Measurements from ENCODE around the gene MRPS27. TPM values are rescaled to one million over a fixed set of nuclear protein-coding genes. Genes with fewer than 3 reads are reported as not detected.

The MRPS27 gene
- total and polyA plus RNA-seq, 9 donors, result 37.0 to 46.6 (median 41.9) TPM

DNA sequence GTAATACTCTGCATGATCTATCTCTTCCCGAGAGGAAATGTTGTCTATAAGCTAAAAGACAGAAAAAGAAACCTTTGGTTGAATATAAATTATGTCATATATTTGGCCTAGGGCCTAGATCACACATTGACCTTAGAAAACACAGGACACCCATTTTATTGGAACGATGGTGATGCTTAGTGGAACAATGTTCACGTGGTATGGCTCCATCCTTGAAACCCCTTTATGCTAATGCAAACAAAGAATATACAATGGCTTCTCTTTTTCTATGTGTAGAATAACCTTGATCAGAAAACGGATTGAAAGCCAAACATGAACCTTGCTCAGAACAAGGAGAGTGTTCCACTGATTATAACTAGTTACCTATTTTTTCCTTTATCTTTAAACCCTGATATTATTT is 24.5 kb downstream of the MRPS27 start:
- no CpG with 5 or more reads among the region's 4 CpGs for WGBS (ENCODE audit: insufficient coverage)
- H3K36me3 ChIP-seq (ENCODE audit: control insufficient read depth, insufficient read depth, low read length), result peaks cover 7% of the 10 kb centered on the region
- H3K4me3 ChIP-seq (ENCODE audit: low read length), result no peak overlapping the region
- no peaks in the 10 kb centered on the region for H3K4me1 ChIP-seq (ENCODE audit: control insufficient read depth, insufficient read depth, low read length)
- H3K27me3 ChIP-seq (ENCODE audit: control insufficient read depth, insufficient read depth, low read length), result no peaks in the 10 kb centered on the region
- DNase-seq, result no peak
- no peak overlapping the region for H3K27ac ChIP-seq (ENCODE audit: low read length)
- H3K9me3 ChIP-seq (replicated peaks; ENCODE audit: control insufficient read depth, low read depth, low read length), result no peaks in the 10 kb centered on the region

DNA sequence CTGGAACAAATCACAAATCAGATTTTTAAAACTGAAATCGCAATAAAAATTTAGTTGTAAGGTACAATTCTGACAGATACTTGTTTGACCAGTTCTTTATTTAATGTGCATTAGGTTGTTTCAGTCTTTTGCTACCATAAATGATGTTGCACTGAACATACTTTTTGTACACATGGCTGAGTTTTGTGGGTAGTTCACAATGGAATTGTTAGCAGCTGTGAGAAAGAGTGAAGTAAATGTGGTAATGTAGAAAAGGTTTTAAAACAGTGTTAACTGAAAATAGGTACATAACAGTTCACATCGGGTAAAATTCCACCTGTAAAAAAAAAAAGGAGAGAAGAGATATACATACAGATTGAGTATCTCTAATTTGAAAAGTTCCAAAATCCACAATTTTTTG is 25.6 kb downstream of the MRPS27 start:
- no CpG with 5 or more reads among the region's 2 CpGs for WGBS (ENCODE audit: insufficient coverage)
- Histone ChIP-seq H3K36me3 (ENCODE audit: control insufficient read depth, insufficient read depth, low read length) (peaks cover 7% of the 10 kb centered on the region), H3K4me3 (ENCODE audit: low read length) (no peak overlapping the region), H3K4me1 (ENCODE audit: control insufficient read depth, insufficient read depth, low read length) (no peaks in the 10 kb centered on the region), H3K27me3 (ENCODE audit: control insufficient read depth, insufficient read depth, low read length) (no peaks in the 10 kb centered on the region), H3K27ac (ENCODE audit: low read length) (no peak overlapping the region), H3K9me3 (replicated peaks; ENCODE audit: control insufficient read depth, low read depth, low read length) (no peaks in the 10 kb centered on the region)
- no peak for DNase-seq

DNA sequence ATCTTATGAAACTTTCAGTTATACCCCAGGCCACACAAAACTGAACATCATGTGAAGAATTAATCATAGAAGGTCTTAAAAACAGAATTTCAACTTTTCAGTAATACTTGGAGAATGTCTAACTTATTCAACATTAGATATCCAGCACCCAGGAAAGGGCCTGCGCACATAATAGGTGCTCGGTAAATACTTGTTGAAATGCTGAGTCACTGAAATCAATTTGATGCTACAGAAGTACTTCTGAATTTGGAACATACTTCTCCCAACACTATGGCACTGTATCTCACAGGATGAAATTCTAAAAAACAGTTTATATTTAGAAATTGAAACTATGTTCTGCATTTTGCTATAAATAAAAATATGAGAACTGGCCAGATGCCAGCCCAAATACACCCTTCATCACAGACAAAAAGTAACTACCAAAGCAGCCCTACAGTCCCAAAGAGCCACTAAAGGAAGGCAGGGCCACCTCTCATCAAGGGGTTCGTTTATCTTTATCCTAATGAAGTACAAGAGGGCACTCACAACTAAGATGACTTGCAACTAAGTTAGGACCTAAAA is 26.5 kb downstream of the MRPS27 start:
- no peak for DNase-seq
- Histone ChIP-seq H3K9me3 (replicated peaks; ENCODE audit: control insufficient read depth, low read depth, low read length) (no peaks in the 10 kb centered on the region), H3K4me3 (ENCODE audit: low read length) (no peak overlapping the region), H3K27ac (ENCODE audit: low read length) (no peak overlapping the region), H3K36me3 (ENCODE audit: control insufficient read depth, insufficient read depth, low read length) (peaks cover 5% of the 10 kb centered on the region), H3K27me3 (ENCODE audit: control insufficient read depth, insufficient read depth, low read length) (no peaks in the 10 kb centered on the region), H3K4me1 (ENCODE audit: control insufficient read depth, insufficient read depth, low read length) (no peaks in the 10 kb centered on the region)
- no CpG with 5 or more reads among the region's 3 CpGs for WGBS (ENCODE audit: insufficient coverage)

DNA sequence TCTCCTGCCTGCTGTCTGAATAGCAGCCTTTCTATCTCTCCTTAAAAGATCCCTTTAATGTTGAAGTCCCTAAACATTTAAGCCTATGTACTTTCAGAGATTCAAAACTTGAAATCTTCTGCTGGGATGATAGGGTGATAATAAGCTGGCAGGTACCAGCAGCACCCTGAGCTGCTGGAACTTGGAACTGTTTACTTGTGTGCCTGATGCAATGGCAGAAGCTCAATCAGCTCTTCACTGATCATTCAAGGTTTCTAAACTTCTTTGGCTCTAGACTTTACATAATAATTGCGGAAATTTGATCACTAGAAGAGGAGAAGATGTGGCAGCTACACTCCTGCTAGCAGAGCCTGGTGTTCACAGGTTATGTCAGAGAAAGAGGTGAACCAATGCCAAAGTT is 27.6 kb downstream of the MRPS27 start:
- no peak for DNase-seq
- no CpG with 5 or more reads among the region's 1 CpG for WGBS (ENCODE audit: insufficient coverage)
- Histone ChIP-seq H3K9me3 (replicated peaks; ENCODE audit: control insufficient read depth, low read depth, low read length) (no peaks in the 10 kb centered on the region), H3K27ac (ENCODE audit: low read length) (no peak overlapping the region), H3K36me3 (ENCODE audit: control insufficient read depth, insufficient read depth, low read length) (peaks cover 7% of the 10 kb centered on the region), H3K4me3 (ENCODE audit: low read length) (no peak overlapping the region), H3K4me1 (ENCODE audit: control insufficient read depth, insufficient read depth, low read length) (no peaks in the 10 kb centered on the region), H3K27me3 (ENCODE audit: control insufficient read depth, insufficient read depth, low read length) (no peaks in the 10 kb centered on the region)

DNA sequence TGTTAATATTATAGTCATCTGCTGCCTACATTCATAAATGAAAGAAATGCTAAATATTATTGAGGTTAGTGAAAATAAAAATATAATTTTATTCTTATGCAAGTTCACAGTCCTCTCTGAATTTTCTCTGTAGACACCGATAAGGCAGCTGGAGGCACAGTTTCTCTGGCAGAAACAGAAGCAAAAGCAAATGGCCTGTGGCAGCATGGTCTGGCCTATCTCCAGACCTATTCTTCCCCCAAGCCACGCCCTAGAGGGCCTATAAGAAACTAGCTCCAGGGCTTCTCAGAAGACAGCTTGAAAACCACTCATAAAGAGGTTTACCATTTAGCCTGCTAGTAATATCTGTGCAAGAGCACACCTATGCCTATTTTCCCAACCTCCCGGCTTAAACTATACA is 28.4 kb downstream of the MRPS27 start:
- H3K4me3 ChIP-seq (ENCODE audit: low read length), result no peak overlapping the region

DNA sequence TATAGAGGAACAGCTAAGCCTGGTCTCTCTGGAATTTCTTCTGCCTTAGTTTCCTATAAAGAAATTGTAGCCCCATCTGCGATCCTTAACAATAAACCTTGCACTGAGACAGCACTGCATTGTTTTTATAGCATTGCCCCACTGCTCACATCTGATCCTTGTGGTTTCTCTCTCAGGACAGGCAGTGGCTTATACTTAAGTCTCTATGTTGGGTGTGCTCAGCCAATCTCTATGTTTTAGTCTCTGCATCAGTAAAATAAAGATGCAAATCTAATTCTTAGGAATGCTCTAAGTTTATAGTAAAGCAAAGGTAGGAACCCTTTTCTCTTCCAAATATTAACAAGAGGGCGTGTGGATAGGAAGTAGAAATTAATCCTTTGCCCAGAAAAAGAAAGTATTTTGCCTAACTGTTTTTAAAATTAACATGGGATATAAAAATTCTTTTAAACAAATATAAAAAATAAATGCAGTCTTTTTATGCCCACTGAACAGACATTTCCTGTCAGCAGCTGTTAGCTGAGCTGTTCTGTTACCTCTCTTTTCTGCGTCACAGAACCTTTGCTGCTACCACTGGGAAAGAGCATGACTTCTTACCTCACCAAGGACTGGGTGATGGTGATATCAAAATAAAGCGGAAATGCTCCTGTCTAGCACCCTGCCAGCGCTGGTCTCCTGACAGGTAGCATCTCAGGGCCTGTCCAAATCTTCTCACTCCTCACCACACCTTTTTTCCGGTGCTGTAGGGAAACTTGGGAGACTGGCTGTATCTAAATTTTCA is 29.5 kb downstream of the MRPS27 start:
- no CpG with 5 or more reads among the region's 6 CpGs for WGBS (ENCODE audit: insufficient coverage)
- Histone ChIP-seq H3K36me3 (ENCODE audit: control insufficient read depth, insufficient read depth, low read length) (peaks cover 6% of the 10 kb centered on the region), H3K4me1 (ENCODE audit: control insufficient read depth, insufficient read depth, low read length) (no peaks in the 10 kb centered on the region), H3K27ac (ENCODE audit: low read length) (no peak overlapping the region), H3K9me3 (replicated peaks; ENCODE audit: control insufficient read depth, low read depth, low read length) (no peaks in the 10 kb centered on the region), H3K4me3 (ENCODE audit: low read length) (no peak overlapping the region), H3K27me3 (ENCODE audit: control insufficient read depth, insufficient read depth, low read length) (no peaks in the 10 kb centered on the region)
- DNase-seq, result no peak

More for the DNA sequence above, 28.4 kb downstream of the MRPS27 start:
- no peaks in the 10 kb centered on the region for H3K4me1 ChIP-seq (ENCODE audit: control insufficient read depth, insufficient read depth, low read length)
- H3K27me3 ChIP-seq (ENCODE audit: control insufficient read depth, insufficient read depth, low read length), result no peaks in the 10 kb centered on the region
- WGBS (ENCODE audit: insufficient coverage), result 90% methylated on average over 2 of the region's 3 CpGs
- H3K36me3 ChIP-seq (ENCODE audit: control insufficient read depth, insufficient read depth, low read length), result peaks cover 7% of the 10 kb centered on the region
- H3K27ac ChIP-seq (ENCODE audit: low read length), result no peak overlapping the region
- DNase-seq, result no peak
- no peaks in the 10 kb centered on the region for H3K9me3 ChIP-seq (replicated peaks; ENCODE audit: control insufficient read depth, low read depth, low read length)

DNA sequence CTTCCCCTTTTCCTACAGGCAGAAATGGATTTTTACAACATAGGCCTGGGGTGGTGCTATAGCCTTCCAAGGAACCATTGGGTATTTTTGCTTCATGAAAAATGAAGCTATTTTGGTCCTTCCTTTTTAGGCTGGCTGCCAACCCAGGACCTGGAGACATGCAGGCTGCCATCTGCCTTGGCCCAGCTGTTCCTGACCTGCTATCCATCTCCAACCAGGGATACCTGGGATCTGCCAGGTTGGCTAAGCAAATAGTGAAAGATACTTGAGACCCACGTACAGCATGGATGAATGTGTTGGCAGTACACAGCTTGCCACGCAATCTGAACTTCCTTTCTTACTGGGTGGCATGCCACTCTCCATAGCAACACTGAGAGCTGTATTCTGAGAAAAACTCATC is 31.1 kb downstream of the MRPS27 start:
- no peaks in the 10 kb centered on the region for H3K9me3 ChIP-seq (replicated peaks; ENCODE audit: control insufficient read depth, low read depth, low read length)
- no peak overlapping the region for H3K4me3 ChIP-seq (ENCODE audit: low read length)
- peak; percentile 63 for DNase-seq
- H3K27me3 ChIP-seq (ENCODE audit: control insufficient read depth, insufficient read depth, low read length), result no peaks in the 10 kb centered on the region
- H3K4me1 ChIP-seq (ENCODE audit: control insufficient read depth, insufficient read depth, low read length), result no peaks in the 10 kb centered on the region
- no CpG with 5 or more reads among the region's 2 CpGs for WGBS (ENCODE audit: insufficient coverage)
- H3K36me3 ChIP-seq (ENCODE audit: control insufficient read depth, insufficient read depth, low read length), result peaks cover 5% of the 10 kb centered on the region
- H3K27ac ChIP-seq (ENCODE audit: low read length), result no peak overlapping the region

DNA sequence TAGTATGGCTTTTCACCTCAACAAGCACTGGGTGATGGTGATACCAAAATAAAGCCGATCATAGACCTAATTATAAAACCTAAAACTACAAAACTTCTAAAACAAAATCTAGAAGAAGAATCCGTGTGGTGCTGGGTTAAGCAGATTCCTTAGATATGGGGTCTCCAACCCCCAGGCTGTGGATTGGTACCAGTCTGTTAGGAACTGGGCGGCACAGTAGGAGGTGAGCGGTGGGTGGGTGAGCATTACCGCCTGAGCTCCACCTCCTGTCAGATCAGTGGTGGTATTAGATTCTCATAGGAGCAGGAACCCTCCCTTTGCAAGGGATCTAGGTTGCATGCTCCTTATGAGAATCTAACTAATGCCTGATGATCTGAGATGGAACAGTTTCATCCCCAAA is 33.2 kb downstream of the MRPS27 start:
- H3K9me3 ChIP-seq (replicated peaks; ENCODE audit: control insufficient read depth, low read depth, low read length), result no peaks in the 10 kb centered on the region
- no peak for DNase-seq
- WGBS (ENCODE audit: insufficient coverage), result no CpG with 5 or more reads among the region's 5 CpGs
- H3K27me3 ChIP-seq (ENCODE audit: control insufficient read depth, insufficient read depth, low read length), result no peaks in the 10 kb centered on the region
- no peak overlapping the region for H3K4me3 ChIP-seq (ENCODE audit: low read length)
- H3K4me1 ChIP-seq (ENCODE audit: control insufficient read depth, insufficient read depth, low read length), result peaks cover 2% of the 10 kb centered on the region
- no peak overlapping the region for H3K27ac ChIP-seq (ENCODE audit: low read length)
- peaks cover 7% of the 10 kb centered on the region for H3K36me3 ChIP-seq (ENCODE audit: control insufficient read depth, insufficient read depth, low read length)

DNA sequence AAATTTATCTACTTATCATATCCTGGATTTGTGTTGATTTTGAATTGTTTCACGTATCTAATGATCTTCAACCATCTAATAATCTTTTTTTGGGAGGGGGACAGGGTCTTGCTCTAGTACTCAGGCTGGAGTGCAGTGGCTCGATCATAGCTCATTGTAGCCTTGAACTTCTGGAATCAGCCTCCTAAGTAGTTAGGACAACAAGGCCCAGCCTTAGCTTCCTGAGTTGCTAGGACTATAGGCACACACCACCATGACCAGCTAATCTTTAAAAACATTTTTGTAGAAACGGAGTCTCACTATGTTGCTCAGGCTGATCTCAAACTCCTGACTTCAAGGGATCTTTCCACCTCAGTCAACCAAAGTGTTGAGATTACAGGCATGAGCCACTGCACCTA is 34.6 kb downstream of the MRPS27 start:
- Histone ChIP-seq H3K9me3 (replicated peaks; ENCODE audit: control insufficient read depth, low read depth, low read length) (no peaks in the 10 kb centered on the region), H3K27ac (ENCODE audit: low read length) (no peak overlapping the region), H3K27me3 (ENCODE audit: control insufficient read depth, insufficient read depth, low read length) (no peaks in the 10 kb centered on the region), H3K4me3 (ENCODE audit: low read length) (no peak overlapping the region), H3K4me1 (ENCODE audit: control insufficient read depth, insufficient read depth, low read length) (peaks cover 2% of the 10 kb centered on the region), H3K36me3 (ENCODE audit: control insufficient read depth, insufficient read depth, low read length) (peaks cover 4% of the 10 kb centered on the region)
- WGBS (ENCODE audit: insufficient coverage), result 60% methylated on average over 1 of the region's 3 CpGs
- no peak for DNase-seq

DNA sequence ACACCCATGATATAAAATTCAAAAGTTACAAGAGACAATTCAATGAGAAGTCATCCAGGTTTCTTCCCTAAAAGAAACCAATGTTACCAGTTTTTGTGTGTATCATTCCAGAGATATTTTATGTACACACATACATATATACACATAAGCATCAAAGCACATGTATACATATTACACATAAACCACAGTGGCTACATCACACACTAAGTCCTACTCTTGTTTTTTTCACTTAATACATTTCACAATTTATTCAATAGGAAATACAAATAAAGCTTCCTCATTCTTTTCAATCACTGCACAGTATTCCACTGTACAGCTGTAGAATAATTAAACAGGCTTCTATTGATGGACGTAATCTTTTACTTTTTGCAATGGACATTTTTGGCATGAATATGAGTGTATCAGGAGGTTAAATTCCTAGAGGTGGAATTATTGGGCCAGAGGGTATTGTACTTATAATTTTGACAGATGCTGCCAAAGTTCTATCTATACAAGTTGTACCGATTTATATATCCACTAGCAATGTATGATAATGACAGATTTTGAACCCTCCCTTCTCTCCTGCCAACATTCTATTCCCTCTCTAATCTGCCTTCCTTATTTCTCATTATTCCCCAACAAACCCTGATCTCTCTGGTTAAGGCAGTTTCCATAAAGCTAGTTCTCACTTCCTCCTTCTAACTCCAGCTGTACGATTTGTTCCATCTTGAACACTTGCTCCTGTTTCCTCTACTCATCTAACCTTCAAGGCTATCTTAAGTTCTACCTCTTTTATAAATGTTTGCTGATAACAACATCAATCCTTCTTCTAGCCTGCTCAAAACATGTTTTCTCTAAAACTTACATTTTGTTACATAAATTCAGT is 35.2 kb downstream of the MRPS27 start:
- no peaks in the 10 kb centered on the region for H3K27me3 ChIP-seq (ENCODE audit: control insufficient read depth, insufficient read depth, low read length)
- H3K36me3 ChIP-seq (ENCODE audit: control insufficient read depth, insufficient read depth, low read length), result peaks cover 4% of the 10 kb centered on the region
- 64% methylated on average over 1 of the region's 3 CpGs for WGBS (ENCODE audit: insufficient coverage)
- no peaks in the 10 kb centered on the region for H3K9me3 ChIP-seq (replicated peaks; ENCODE audit: control insufficient read depth, low read depth, low read length)
- peak; percentile 57 for DNase-seq
- peaks cover 2% of the 10 kb centered on the region for H3K4me1 ChIP-seq (ENCODE audit: control insufficient read depth, insufficient read depth, low read length)
- no peak overlapping the region for H3K27ac ChIP-seq (ENCODE audit: low read length)
- no peak overlapping the region for H3K4me3 ChIP-seq (ENCODE audit: low read length)

All from muscle of leg (tissue), 11 donors.